GM06990 (cell line): ENCODE results near the gene TNFRSF8.
A peak's percentile ranks its signal among the peaks of the same experiment; 100 is the strongest.

Source experiments
- DNase-seq: peaks from one replicate; pipeline ENCODE4 v3.0.0-alpha.2; 2011; ENCODE audit not compliant: insufficient read length; ENCODE audit errors: extremely low read depth
- H3K27me3 ChIP-seq: replicated peaks from 2 replicates; pipeline ENCODE4 v1.6.0; 2011; ENCODE audit warnings: low read length; ENCODE audit not compliant: control insufficient read depth, insufficient read depth
- H3K36me3 ChIP-seq: 2 replicates; pipeline ENCODE4 v1.5.1; 2011; ENCODE audit warnings: low read length; ENCODE audit not compliant: control insufficient read depth, insufficient read depth
- H3K4me3 ChIP-seq: replicated peaks from 2 replicates; pipeline ENCODE4 v1.5.1; 2011; ENCODE audit warnings: low read depth, mild to moderate bottlenecking, control low read depth, low read length
- CTCF ChIP-seq: IDR thresholded peaks from 2 replicates; pipeline ENCODE4 v1.5.1; 2011; ENCODE audit warnings: low read length, control low read depth, mild to moderate bottlenecking, inconsistent platforms; ENCODE audit not compliant: insufficient read depth, poor library complexity, severe bottlenecking

The TNFRSF8 gene

GRCh38 chr1:12019858-12020509, 43.1 kb upstream of the TNFRSF8 start:
- Histone ChIP-seq H3K4me3 (peak overlapping the region; percentile 91), H3K36me3 (peaks cover 14% of the 10 kb centered on the region), H3K27me3 (no peaks in the 10 kb centered on the region)
- no peak for TF ChIP-seq CTCF
- DNase-seq: no peak

GRCh38 chr1:12021616-12022015, 41.5 kb upstream of the TNFRSF8 start:
- no peak for DNase-seq
- no peak for TF ChIP-seq CTCF
- H3K4me3 ChIP-seq: no peak overlapping the region
- no peaks in the 10 kb centered on the region for H3K27me3 ChIP-seq
- peaks cover 20% of the 10 kb centered on the region for H3K36me3 ChIP-seq

- Histone ChIP-seq H3K4me3 (no peak overlapping the region), H3K27me3 (no peaks in the 10 kb centered on the region), H3K36me3 (peaks cover 21% of the 10 kb centered on the region)
- DNase-seq: no peak
- TF ChIP-seq CTCF: no peak
Observed at GRCh38 chr1:12022036-12022435, 41.1 kb upstream of the TNFRSF8 start.

GRCh38 chr1:12026586-12026985, 36.5 kb upstream of the TNFRSF8 start:
- no peak overlapping the region for H3K4me3 ChIP-seq
- peaks cover 47% of the 10 kb centered on the region for H3K36me3 ChIP-seq
- H3K27me3 ChIP-seq: no peaks in the 10 kb centered on the region
- TF ChIP-seq CTCF: no peak
- no peak for DNase-seq

- no peak for TF ChIP-seq CTCF
- no peak for DNase-seq
- Histone ChIP-seq H3K36me3 (peaks cover 42% of the 10 kb centered on the region), H3K27me3 (no peaks in the 10 kb centered on the region), H3K4me3 (no peak overlapping the region)
Observed at GRCh38 chr1:12028248-12028647, 34.9 kb upstream of the TNFRSF8 start.
